ENCODE results near the gene BEGAIN. TPM values are rescaled to one million over a fixed set of nuclear protein-coding genes. Genes with fewer than 3 reads are reported as not detected.

Gene BEGAIN
- total and polyA plus RNA-seq, 4 donors: 0.28 to 2.6 (median 1.00) TPM

GRCh38 chr14:100568164-100568997 lies 18.8 kb downstream of the BEGAIN start:
- H3K4me1 ChIP-seq (ENCODE audit: control insufficient read depth in 1 of 2, insufficient read depth in 2 of 2, low read length in 2 of 2): no peaks in the 10 kb centered on the region
- 1% methylated on average over 65 to 100 of the region's 100 CpGs for WGBS, 2 donors
- ATAC-seq (ENCODE audit: low FRiP score) (no peak), DNase-seq (no peak)
- H3K27me3 ChIP-seq (ENCODE audit: control insufficient read depth in 1 of 2, insufficient read depth in 2 of 2, low read length in 1 of 2): no peaks in the 10 kb centered on the region
- intact Hi-C loops (cut with DNase I): no loop called here
- no peak overlapping the region for H3K27ac ChIP-seq (ENCODE audit: low read depth in 1 of 2, low read length in 2 of 2)
- no peaks in the 10 kb centered on the region for H3K36me3 ChIP-seq (ENCODE audit: control insufficient read depth in 1 of 2, insufficient read depth in 2 of 2, low read length in 1 of 2)
- H3K4me3 ChIP-seq (ENCODE audit: low read length in 2 of 2): peak overlapping the region in 1 of 2 donors; percentile 33
- H3K9me3 ChIP-seq (ENCODE audit: control insufficient read depth, low read length): no peaks in the 10 kb centered on the region

GRCh38 chr14:100567877-100568163 lies 19.4 kb downstream of the BEGAIN start:
- WGBS, 2 donors: 0 to 1% methylated on average over 11 to 42 of the region's 42 CpGs
- ATAC-seq (ENCODE audit: low FRiP score) (no peak), DNase-seq (no peak)
- no peaks in the 10 kb centered on the region for H3K4me1 ChIP-seq (ENCODE audit: control insufficient read depth in 1 of 2, insufficient read depth in 2 of 2, low read length in 2 of 2)
- H3K27me3 ChIP-seq (ENCODE audit: control insufficient read depth in 1 of 2, insufficient read depth in 2 of 2, low read length in 1 of 2): no peaks in the 10 kb centered on the region
- H3K4me3 ChIP-seq (ENCODE audit: low read length in 2 of 2): peak overlapping the region in 1 of 2 donors; percentile 33
- H3K36me3 ChIP-seq (ENCODE audit: control insufficient read depth in 1 of 2, insufficient read depth in 2 of 2, low read length in 1 of 2): no peaks in the 10 kb centered on the region
- H3K27ac ChIP-seq (ENCODE audit: low read depth in 1 of 2, low read length in 2 of 2): no peak overlapping the region
- H3K9me3 ChIP-seq (ENCODE audit: control insufficient read depth, low read length): no peaks in the 10 kb centered on the region
- intact Hi-C loops (cut with DNase I): no loop called here

GRCh38 chr14:100567009-100567876 lies 20.0 kb downstream of the BEGAIN start:
- intact Hi-C loops (cut with DNase I): no loop called here
- WGBS, 2 donors: 6 to 9% methylated on average over 45 to 70 of the region's 70 CpGs
- no peak for ATAC-seq (ENCODE audit: low FRiP score)

GRCh38 chr14:100566586-100566985 lies 20.6 kb downstream of the BEGAIN start:
- no peak overlapping the region for H3K4me3 ChIP-seq (ENCODE audit: low read length in 2 of 2)
- 91% methylated on average over 4 of the region's 4 CpGs for WGBS, 2 donors
- no peak overlapping the region for H3K27ac ChIP-seq (ENCODE audit: low read depth in 1 of 2, low read length in 2 of 2)
- ATAC-seq (ENCODE audit: low FRiP score): no peak
- no peaks in the 10 kb centered on the region for H3K27me3 ChIP-seq (ENCODE audit: control insufficient read depth in 1 of 2, insufficient read depth in 2 of 2, low read length in 1 of 2)
- H3K9me3 ChIP-seq (ENCODE audit: control insufficient read depth, low read length): no peaks in the 10 kb centered on the region
- no peaks in the 10 kb centered on the region for H3K36me3 ChIP-seq (ENCODE audit: control insufficient read depth in 1 of 2, insufficient read depth in 2 of 2, low read length in 1 of 2)
- DNase-seq: no peak
- H3K4me1 ChIP-seq (ENCODE audit: control insufficient read depth in 1 of 2, insufficient read depth in 2 of 2, low read length in 2 of 2): no peaks in the 10 kb centered on the region
- intact Hi-C loops (cut with DNase I): no loop called here

More at GRCh38 chr14:100567009-100567876, 20.0 kb downstream of the BEGAIN start:
- H3K4me3 ChIP-seq (ENCODE audit: low read length in 2 of 2): peak overlapping the region in 1 of 2 donors; percentile 33
- DNase-seq: no peak
- H3K36me3 ChIP-seq (ENCODE audit: control insufficient read depth in 1 of 2, insufficient read depth in 2 of 2, low read length in 1 of 2): no peaks in the 10 kb centered on the region
- H3K4me1 ChIP-seq (ENCODE audit: control insufficient read depth in 1 of 2, insufficient read depth in 2 of 2, low read length in 2 of 2): no peaks in the 10 kb centered on the region
- H3K27me3 ChIP-seq (ENCODE audit: control insufficient read depth in 1 of 2, insufficient read depth in 2 of 2, low read length in 1 of 2): no peaks in the 10 kb centered on the region
- no peaks in the 10 kb centered on the region for H3K9me3 ChIP-seq (ENCODE audit: control insufficient read depth, low read length)
- no peak overlapping the region for H3K27ac ChIP-seq (ENCODE audit: low read depth in 1 of 2, low read length in 2 of 2)

GRCh38 chr14:100566119-100566518 lies 21.1 kb downstream of the BEGAIN start:
- Histone ChIP-seq H3K27me3 (ENCODE audit: control insufficient read depth in 1 of 2, insufficient read depth in 2 of 2, low read length in 1 of 2) (no peaks in the 10 kb centered on the region), H3K9me3 (ENCODE audit: control insufficient read depth, low read length) (no peaks in the 10 kb centered on the region), H3K4me1 (ENCODE audit: control insufficient read depth in 1 of 2, insufficient read depth in 2 of 2, low read length in 2 of 2) (no peaks in the 10 kb centered on the region), H3K36me3 (ENCODE audit: control insufficient read depth in 1 of 2, insufficient read depth in 2 of 2, low read length in 1 of 2) (no peaks in the 10 kb centered on the region), H3K4me3 (ENCODE audit: low read length in 2 of 2) (no peak overlapping the region), H3K27ac (ENCODE audit: low read depth in 1 of 2, low read length in 2 of 2) (no peak overlapping the region)
- ATAC-seq (ENCODE audit: low FRiP score): no peak
- intact Hi-C loops (cut with DNase I): no loop called here
- DNase-seq: no peak
- WGBS, 2 donors: 92 to 94% methylated on average over 11 of the region's 11 CpGs

GRCh38 chr14:100565650-100566049 lies 21.6 kb downstream of the BEGAIN start:
- H3K9me3 ChIP-seq (ENCODE audit: control insufficient read depth, low read length): no peaks in the 10 kb centered on the region
- no peaks in the 10 kb centered on the region for H3K4me1 ChIP-seq (ENCODE audit: control insufficient read depth in 1 of 2, insufficient read depth in 2 of 2, low read length in 2 of 2)
- intact Hi-C loops (cut with DNase I): no loop called here
- H3K4me3 ChIP-seq (ENCODE audit: low read length in 2 of 2): no peak overlapping the region
- no peaks in the 10 kb centered on the region for H3K27me3 ChIP-seq (ENCODE audit: control insufficient read depth in 1 of 2, insufficient read depth in 2 of 2, low read length in 1 of 2)
- no peak for ATAC-seq (ENCODE audit: low FRiP score)
- no peak overlapping the region for H3K27ac ChIP-seq (ENCODE audit: low read depth in 1 of 2, low read length in 2 of 2)
- no peak for DNase-seq
- 90 to 92% methylated on average over 3 of the region's 3 CpGs for WGBS, 2 donors
- H3K36me3 ChIP-seq (ENCODE audit: control insufficient read depth in 1 of 2, insufficient read depth in 2 of 2, low read length in 1 of 2): no peaks in the 10 kb centered on the region

GRCh38 chr14:100564512-100564911 lies 22.7 kb downstream of the BEGAIN start:
- DNase-seq (no peak), ATAC-seq (ENCODE audit: low FRiP score) (no peak)
- Histone ChIP-seq H3K9me3 (ENCODE audit: control insufficient read depth, low read length) (no peaks in the 10 kb centered on the region), H3K4me3 (ENCODE audit: low read length in 2 of 2) (no peak overlapping the region), H3K4me1 (ENCODE audit: control insufficient read depth in 1 of 2, insufficient read depth in 2 of 2, low read length in 2 of 2) (no peaks in the 10 kb centered on the region), H3K27ac (ENCODE audit: low read depth in 1 of 2, low read length in 2 of 2) (no peak overlapping the region), H3K27me3 (ENCODE audit: control insufficient read depth in 1 of 2, insufficient read depth in 2 of 2, low read length in 1 of 2) (no peaks in the 10 kb centered on the region), H3K36me3 (ENCODE audit: control insufficient read depth in 1 of 2, insufficient read depth in 2 of 2, low read length in 1 of 2) (no peaks in the 10 kb centered on the region)
- intact Hi-C loops (cut with DNase I): no loop called here
- 49 to 56% methylated on average over 6 of the region's 6 CpGs for WGBS, 2 donors

GRCh38 chr14:100562751-100563150 lies 24.5 kb downstream of the BEGAIN start:
- DNase-seq: no peak
- no peak for ATAC-seq (ENCODE audit: low FRiP score)
- WGBS, 2 donors: 79 to 86% methylated on average over 18 of the region's 18 CpGs
- H3K27me3 ChIP-seq (ENCODE audit: control insufficient read depth in 1 of 2, insufficient read depth in 2 of 2, low read length in 1 of 2): no peaks in the 10 kb centered on the region
- no peaks in the 10 kb centered on the region for H3K36me3 ChIP-seq (ENCODE audit: control insufficient read depth in 1 of 2, insufficient read depth in 2 of 2, low read length in 1 of 2)
- H3K4me1 ChIP-seq (ENCODE audit: control insufficient read depth in 1 of 2, insufficient read depth in 2 of 2, low read length in 2 of 2): no peaks in the 10 kb centered on the region
- H3K9me3 ChIP-seq (ENCODE audit: control insufficient read depth, low read length): no peaks in the 10 kb centered on the region
- no peak overlapping the region for H3K27ac ChIP-seq (ENCODE audit: low read depth in 1 of 2, low read length in 2 of 2)
- intact Hi-C loops (cut with DNase I): no loop called here
- no peak overlapping the region for H3K4me3 ChIP-seq (ENCODE audit: low read length in 2 of 2)

All from aorta (tissue), 5 donors.